GM19351 (cell line): ENCODE data around the gene WEE2.
A peak's percentile ranks its signal among the peaks of the same experiment; 100 is the strongest.

Experiments
- ATAC-seq: cut with Tn5 transposase; IDR thresholded peaks from one replicate; pipeline ENCODE4 v1.9.1; 2021; ENCODE audit warnings: mild to moderate bottlenecking, moderate library complexity; ENCODE audit not compliant: unreplicated experiment

WEE2 gene

DNA sequence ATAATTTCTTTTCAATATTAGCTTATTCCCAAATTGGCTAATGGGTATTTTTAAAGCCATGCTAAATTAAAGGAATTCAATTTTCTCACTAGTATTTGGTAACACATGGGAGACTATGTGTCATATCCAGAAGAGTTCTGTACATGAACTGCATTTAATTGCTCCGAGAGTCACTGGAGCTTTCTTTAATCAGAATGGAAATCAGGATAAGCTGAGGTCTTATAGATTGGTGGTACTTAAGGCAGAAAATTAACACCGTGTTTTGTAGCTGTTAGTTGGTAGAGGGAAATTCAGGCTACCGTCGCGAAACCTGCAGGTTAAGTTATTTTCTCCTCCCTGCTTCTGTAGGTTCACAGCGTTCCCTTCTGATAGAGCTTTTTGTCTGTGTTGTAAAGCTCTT is at the start of gene WEE2:
Gene WEE2, plus strand, starts transcription at position 3 of the 400 bp plus-strand sequence. CDS start 406 bp downstream, outside the sequence.
- ATAC-seq: no peak

DNA sequence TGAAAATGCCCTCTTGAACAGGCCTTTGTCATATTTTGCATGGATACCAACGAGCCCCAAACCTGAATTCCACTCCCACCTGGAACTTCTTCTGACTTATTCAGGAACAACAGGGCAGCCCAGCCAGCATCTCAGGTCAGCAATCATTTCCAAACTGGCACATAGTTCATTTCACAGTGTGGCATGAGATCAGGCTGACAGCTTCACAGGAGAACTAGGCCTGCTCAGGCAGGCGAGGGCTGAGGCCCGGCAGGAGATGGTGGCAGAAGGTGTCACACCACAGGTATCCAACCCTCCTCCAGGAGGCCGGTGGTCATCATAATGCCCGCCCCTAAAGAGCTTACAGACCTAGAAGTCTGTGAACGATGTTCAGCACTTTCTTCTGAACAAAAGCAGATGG is 48.7 kb upstream of the WEE2 start:
- ATAC-seq: no peak

DNA sequence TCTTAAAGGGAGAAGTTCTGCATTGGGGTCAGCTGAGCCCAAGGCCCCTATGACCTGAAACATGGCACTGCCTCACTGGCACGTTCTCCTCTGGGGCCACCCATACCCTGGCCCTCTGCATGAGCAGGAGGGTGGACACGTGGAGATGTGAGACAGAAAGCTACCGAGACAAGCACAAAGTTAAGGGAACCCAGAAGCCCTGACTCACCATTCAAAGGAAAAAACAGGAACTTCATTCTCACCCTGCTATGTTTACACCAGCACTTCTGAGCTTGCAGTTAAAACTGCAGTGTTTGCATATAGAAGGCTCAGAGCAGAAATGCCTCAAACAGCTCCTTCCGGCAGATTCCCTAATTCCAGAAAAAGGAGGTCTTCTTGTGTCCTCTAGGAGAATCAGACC is 47.9 kb upstream of the WEE2 start:
- no peak for ATAC-seq

DNA sequence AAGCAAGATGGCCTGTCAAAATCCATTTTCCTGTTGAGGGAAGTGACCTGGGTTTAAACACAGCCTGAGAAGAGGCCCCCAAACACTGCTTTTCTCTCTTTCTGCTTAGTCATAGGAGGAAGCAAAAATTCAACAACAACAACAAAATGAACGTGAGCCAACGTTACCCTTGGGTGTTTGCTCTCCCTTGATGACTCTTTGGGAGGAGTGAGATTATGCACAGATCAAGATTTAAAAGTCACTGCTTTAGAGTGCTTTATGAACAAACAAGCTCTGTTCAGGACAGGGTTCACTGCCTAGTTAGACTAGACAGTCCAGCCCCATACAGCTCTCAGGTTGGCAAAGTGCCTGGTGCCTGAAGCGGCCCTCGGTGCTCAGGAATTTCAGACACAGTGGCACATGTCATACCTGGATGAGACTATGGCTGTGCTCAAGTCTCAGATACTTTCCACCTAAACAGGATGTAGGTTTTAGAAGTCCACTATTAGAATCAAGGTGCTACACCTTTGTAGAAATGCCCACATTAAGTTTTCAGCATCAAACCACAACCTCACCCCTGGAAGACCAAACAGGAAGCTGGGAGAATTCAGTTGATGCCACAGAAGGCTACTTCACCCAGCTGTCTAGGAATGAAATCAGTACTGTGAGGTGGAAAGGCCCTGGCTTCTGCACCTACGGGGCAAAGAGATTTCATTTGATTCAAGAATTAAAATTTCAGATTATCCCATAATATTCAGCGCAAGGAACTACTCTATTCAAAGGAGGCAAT is 44.9 kb upstream of the WEE2 start:
- ATAC-seq: no peak

DNA sequence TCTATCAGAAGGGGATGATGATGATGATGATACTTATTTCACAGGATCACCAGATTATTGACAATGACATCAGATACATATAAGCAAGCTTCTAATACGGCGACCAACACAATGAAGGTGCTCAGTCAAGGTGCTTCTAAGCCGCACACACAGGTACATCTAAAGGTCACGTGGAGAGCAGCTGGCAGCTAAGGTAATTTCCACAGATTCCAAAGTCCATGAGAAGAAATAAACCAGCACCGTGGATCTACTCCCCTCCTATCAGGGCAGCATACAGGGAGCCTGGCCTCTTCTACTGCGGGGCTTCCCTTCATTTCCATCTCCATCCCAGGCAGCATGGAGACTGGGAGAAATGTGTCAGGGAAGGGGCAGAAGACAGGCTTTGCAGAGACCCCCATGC is 43.7 kb upstream of the WEE2 start:
- no peak for ATAC-seq

DNA sequence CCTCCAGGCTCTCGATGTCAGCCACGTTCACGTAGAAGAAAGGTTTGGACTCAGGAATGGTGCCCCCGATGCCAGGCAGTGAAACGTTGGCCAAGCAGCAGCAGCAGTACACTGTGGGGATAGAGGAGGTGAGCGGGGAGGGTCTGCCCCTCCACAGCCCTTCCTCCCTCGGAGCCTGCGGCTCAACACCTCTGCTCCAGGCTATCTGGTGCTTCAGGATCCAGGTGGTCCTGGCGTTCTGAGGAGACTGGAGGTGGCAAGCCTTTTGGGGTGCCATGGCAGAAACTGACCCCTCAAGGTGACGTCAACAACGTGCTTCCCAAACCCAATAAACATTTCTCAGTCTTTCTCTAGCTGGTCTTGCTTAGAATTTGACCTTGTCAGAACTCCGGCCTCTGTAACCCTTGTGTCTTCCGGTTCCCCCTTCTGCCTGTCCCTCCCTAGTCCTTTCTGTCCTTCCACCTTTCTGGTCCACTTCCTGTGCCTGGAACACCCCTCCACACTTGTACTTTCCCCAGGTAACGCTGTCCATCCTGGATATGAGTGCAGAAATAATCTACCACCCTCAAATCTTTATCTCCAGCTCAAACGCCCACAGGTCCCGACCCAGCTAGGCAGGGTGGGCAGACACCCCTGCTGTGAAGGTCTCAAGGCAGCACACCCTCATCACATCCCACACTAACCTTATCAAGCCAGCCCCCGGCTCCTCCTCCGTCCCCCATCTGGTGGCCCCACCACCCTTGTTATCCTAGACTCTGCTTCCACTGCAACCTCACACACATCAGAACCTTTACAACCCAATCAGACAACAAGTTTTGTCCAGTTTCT is 42.7 kb upstream of the WEE2 start:
- ATAC-seq: no peak

DNA sequence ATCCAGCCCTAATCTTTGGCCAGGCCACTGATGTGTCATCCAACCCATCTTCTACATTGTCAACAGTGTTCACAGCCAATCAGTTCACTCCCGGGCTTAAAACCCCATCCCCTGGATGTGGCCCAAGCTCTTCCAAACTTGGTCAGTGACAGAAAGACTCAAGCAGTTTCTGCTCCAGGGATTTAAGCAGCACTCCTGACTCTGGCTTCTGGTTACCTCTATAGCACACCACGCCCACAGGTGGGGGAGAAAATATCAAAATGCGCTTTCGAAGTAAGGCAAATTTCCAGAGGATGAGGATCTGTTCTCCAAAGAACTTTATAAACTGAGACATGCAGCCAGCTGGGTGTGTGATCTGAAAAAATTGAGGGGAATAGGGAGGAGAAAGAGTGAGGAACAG is 42.1 kb upstream of the WEE2 start:
- ATAC-seq: no peak

DNA sequence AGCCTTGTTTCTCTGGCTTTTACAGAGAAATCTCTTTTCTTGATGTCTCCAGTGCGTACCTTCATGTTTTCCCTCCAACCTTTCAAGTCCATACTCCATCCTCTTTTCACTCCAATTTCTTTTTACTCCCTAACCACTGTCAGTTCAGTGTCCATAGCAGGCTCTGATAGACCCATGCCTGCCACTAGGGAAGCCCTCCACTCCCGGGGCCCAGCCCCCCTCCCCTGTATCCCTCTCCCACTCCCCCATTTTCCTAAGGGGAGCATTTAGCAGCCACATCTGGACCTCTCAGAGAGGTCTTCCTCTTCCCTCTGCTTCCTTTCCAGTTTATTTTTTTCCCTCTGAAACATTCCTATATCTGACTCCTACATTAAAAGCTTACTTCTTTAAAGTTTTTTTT is 39.3 kb upstream of the WEE2 start:
- ATAC-seq: no peak

DNA sequence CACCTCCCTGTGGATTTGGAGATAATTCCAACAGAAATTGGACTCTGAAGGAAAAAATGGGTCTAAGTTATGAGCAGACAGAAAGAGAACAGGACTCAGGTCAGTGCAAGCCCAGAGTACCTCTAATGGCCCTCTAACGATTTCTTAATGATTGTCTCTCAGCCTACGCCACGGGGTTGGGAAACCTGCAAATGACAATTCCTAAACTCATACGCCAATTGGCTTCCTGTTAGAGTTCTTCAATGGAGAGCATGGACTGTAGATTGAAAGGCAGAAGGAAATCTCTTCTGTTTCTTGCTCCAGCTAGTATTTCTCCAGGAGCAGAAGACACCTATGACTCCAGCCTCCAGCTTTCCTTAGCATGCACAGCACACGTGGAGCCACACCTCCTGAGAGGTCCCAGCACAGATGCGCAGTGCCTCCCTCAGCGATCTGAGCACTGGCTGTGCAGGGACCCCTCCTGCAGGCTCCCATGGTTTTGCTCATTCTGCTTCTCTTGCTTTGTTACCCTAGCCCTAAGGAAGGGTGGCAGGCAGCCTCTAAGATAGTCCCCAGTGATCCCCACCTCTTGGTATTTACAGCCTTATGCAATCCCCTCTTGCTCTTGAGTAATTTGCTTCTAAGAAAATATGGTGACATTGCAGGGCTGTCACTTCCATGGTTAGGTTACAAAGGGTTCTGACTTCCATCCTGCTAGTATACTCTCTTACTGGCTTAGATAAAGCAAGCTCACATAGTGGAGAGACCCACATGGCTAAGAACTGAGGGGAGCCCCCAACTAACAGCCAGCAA is 36.3 kb upstream of the WEE2 start:
- no peak for ATAC-seq

DNA sequence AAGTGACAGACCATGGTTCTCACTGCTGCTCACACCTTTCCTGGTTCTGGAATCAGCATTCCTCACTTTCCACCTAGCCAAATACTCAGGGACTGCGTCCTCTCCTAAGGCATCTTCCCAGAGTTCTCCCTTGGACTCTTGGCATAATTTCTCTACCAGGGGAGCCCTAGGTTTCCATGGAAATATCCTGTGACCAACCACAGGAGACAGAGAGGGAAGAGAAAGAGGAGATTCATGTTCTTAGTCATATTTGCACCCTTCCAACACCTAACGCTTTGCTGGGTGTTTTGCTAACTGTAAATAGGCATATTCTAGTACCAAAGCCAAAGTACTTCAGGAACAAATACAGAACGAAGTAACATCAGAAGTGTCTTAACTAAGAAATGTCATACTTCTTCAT is 34.8 kb upstream of the WEE2 start:
- no peak for ATAC-seq

DNA sequence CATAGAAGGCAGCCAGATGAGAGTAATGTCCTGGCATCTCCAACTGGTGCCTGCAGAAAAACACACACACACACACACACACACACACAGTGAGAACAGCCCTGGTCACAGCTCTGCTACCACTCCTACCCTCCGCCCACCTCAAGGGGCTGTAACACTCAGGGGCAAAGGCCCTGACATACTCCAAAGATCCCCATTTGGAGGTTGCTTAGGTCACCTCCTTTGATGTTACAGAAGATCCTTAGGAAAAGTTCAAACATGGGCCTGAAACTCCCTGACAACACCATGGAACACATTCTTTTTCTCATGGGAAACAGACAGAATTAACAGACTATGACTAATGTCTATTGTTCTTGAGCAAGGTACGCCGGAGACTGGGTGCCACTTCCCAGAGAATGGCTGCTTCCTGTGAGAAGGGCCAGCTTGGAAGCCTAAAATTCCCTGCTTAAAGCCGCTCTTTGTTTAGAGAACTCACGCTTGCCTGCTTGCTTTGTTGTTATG is 33.9 kb upstream of the WEE2 start:
- no peak for ATAC-seq

DNA sequence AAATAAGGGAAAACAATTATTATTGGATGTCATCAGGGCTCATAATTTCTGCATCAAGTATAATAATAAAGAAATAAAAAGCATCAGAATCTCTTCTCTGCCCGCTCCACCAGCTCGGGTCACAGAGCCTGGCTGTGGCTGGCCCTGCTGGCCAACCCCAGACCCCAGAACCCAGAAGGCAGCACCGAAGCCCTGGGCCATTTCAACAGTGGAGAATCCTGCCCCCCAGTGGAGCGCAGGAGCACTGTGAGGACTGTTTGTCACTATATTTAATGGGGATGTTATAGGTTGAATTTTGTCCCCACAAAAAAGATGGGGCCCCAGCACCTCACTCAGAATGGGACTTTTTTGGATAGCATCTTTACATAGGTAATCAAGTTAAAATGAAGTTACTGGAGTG is 33.5 kb upstream of the WEE2 start:
- ATAC-seq: no peak

DNA sequence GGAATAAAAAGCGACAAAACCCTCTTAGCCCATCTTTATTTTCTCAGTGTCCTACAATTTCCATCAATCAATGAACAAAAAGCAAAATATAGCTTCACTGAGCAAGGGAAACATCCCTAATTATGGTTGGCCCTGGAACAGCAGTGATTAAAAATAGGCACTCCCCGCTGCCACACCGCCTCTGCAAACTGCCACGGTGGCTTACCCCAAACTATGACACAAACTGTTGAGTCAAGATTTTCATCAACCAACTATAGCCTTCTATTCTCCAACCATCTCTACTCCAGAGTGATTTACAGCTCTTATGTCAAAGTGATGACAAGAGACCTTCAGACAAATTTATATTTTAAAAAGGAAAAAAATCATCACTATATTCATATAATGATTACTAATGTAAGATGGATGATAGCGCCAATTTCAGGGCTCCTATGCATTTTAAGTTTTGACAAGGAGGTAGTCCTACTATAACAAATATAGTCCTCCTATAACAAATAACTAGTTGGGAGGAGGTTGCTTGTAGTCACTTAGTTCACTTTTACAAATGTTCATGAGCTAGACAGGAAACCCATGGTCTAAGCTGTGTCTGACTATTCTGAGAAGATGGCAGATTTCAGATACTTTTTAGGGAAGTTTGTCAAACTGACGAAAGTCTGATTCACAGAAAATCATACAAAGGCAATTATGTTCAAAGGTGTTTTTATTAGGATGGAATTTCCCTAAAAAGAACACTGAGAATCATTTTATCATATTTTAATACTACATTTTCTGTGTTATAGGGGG is 32.5 kb upstream of the WEE2 start:
- ATAC-seq: no peak

DNA sequence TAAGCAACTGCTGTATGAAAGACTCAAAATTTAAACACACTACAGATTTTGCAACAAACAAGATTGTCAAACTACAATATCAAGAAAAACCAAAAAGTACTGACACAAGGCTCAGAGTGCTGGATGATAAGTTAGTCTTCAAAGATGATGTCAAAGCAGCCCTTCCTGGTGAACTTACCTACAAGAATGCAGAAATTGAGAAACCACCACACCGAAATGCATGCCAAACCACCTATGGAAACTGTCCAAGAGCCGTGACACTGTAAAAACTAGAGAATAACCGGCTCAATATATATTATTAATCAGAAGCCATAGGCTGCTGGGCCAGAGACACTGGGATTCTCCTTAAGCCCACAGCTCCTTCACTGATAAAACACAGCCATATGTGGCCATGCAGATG is 31.5 kb upstream of the WEE2 start:
- no peak for ATAC-seq

DNA sequence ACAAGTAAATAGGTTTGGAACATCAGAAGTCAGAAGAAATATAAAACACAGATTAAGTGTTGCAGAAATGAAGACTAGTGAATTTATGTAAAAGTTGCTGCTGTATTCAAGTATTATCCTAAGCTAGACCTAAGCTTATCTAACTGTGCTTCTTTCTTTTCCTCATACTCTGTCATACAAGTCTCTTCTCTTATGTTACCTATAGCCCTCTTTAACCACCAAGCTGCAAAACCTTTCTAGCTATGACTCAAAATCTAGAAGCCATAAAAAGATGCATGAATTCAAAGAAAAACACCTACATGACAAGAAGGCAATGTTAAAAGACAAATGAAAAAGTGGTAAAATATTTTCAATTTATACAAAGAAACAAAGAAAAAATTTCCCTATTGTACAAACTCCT is 29.1 kb upstream of the WEE2 start:
- peak; percentile 90 for ATAC-seq

DNA sequence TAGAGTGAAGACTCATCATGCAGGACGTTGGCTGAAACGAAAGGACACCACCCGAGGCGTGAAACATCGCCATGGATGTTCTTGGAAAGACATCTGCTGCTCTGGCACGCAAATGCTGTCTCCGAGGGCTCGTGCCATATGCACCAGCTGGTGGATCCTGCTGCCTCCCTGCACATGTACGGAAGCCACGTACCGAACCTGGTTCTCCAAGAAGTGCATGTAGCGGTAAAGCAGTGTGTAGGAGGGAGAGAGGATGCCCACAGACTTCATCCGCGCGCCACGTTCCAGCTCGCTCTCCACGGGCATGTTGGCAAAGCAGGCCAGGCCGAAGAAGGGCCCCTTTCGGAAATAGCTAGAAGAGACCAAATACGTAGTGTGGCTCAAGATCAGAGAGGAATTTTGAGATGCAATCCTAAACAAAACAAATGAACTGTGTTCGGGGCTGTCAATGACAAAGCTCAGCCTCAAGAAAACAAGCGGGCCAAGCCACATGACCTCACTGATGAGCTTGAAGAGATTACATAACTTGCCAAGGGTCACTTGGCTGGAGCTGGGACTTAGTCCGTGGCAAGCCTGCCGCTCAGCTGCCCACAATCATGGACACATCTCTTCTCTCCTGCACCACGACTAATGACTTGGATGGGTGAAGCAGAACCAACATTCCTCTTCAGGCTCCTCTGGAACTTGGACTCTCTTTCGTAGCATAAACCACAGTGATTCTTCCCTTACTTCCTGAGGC is 22.7 kb upstream of the WEE2 start:
- ATAC-seq: no peak

DNA sequence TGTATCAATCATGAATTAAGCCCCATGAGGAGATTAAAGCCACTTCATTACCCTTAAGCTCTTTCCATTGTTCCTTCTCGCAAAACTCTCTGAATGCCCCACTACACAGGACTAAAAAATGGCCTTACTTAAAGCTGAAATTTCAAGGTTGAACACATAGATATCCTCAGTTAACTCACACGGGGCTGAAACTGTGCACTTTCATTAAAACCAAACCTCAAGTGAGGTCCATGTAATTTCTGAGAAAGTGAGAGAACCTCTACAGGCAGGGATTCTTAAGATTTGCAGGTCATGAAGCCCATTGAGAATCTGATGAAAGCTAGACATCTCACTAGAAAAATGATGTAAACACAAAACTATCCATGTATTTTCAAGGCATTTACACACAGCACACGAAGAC is 22.1 kb upstream of the WEE2 start:
- ATAC-seq: no peak

DNA sequence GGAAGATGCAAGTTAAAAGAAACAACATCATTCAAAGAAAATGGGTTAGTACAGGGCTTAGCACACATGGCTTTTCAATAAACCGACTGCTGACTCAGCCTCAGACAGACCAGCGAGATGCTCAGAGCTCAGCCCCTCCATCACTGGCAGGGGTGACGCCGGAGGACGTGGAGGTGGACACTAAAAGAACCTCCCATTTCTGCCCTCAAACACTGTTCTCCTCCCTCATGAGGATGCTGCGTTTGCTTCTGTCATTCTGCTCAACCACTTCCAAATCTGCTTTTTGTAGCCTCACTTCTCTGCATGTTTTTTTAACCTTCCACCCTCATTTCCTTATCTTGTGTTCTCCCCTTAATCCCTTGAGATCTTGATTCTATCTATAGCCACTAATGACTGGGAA is 21.5 kb upstream of the WEE2 start:
- ATAC-seq: no peak

DNA sequence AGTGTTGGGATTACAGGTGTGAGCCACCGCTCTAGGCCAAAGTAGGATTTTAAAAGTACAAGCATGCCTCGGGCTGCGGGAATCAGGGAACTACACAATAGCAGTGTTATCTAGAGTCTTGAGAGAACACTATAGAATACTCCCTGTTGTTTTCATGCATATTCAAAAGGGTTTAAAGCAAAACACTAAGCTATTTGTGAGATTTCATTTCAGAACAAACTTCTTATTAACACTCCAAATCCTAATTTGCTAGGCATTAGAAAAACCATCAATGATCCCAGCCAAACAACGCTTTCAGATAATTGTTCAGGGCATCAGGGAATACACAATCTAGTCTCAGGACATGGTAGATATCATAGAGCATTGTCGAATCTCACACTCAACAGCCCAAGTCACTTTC is 20.1 kb upstream of the WEE2 start:
- ATAC-seq: no peak
